Measurements from ENCODE around the gene GLRA1.
"Not testable (repeated sequence)": the region's sequence is repeated elsewhere in the genome, so short reads cannot be mapped to it uniquely, and the experiment has no call there.

Gene GLRA1

DNA sequence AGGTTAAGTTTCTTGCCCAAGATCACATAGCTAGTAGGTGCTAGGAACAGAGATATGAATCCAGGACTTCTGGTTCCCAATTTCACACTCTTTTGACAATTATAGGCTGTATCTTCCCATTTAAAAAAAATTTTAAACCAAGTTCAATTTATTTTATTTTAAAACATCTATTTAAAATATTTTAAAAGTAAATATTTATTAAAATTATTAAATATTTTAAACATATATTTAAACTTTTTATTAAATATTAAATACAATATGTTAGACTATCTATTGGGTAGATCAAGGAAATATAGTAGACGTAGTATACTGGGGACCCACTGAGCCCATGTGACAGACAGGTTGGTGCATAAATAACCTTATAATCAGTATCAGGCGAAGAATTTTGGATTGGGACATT, 54.8 kb downstream of the GLRA1 start:
- Mint-ChIP-seq H3K4me1 (no peaks in the 10 kb centered on the region), H3K27ac (no peak overlapping the region), H3K9me3 (peaks cover 4% of the 10 kb centered on the region), H3K27me3 (ENCODE audit: low read depth) (no peaks in the 10 kb centered on the region), H3K4me3 (no peak overlapping the region), H3K36me3 (ENCODE audit: low read depth) (no peaks in the 10 kb centered on the region)
- TF ChIP-seq CTCF (IDR thresholded peaks at IDR 0.05; ENCODE audit: unreplicated experiment in 3 of 3) = no peak

GRCh38 chr5:151868451-151868850, 56.2 kb downstream of the GLRA1 start:
- Mint-ChIP-seq H3K27ac (no peak overlapping the region), H3K27me3 (ENCODE audit: low read depth) (peaks cover 5% of the 10 kb centered on the region), H3K4me1 (no peaks in the 10 kb centered on the region), H3K9me3 (no peaks in the 10 kb centered on the region), H3K4me3 (no peak overlapping the region), H3K36me3 (ENCODE audit: low read depth) (no peaks in the 10 kb centered on the region)
- TF ChIP-seq CTCF (IDR thresholded peaks at IDR 0.05; ENCODE audit: unreplicated experiment in 3 of 3) = no peak

GRCh38 chr5:151864061-151864748, 60.4 kb downstream of the GLRA1 start:
- Mint-ChIP-seq H3K36me3 (ENCODE audit: low read depth) (no peaks in the 10 kb centered on the region), H3K27ac (no peak overlapping the region), H3K27me3 (ENCODE audit: low read depth) (peaks cover 5% of the 10 kb centered on the region), H3K9me3 (no peaks in the 10 kb centered on the region), H3K4me1 (no peaks in the 10 kb centered on the region), H3K4me3 (no peak overlapping the region)
- TF ChIP-seq CTCF (IDR thresholded peaks at IDR 0.05; ENCODE audit: unreplicated experiment in 3 of 3) = no peak

GRCh38 chr5:151863566-151863965, 61.1 kb downstream of the GLRA1 start:
- H3K27me3 Mint-ChIP-seq (ENCODE audit: low read depth) = peaks cover 5% of the 10 kb centered on the region
- no peak overlapping the region for H3K27ac Mint-ChIP-seq
- no peaks in the 10 kb centered on the region for H3K36me3 Mint-ChIP-seq (ENCODE audit: low read depth)
- no peak for TF ChIP-seq CTCF (IDR thresholded peaks at IDR 0.05; ENCODE audit: unreplicated experiment in 3 of 3)
- no peak overlapping the region for H3K4me3 Mint-ChIP-seq
- no peaks in the 10 kb centered on the region for H3K4me1 Mint-ChIP-seq
- no peaks in the 10 kb centered on the region for H3K9me3 Mint-ChIP-seq

DNA sequence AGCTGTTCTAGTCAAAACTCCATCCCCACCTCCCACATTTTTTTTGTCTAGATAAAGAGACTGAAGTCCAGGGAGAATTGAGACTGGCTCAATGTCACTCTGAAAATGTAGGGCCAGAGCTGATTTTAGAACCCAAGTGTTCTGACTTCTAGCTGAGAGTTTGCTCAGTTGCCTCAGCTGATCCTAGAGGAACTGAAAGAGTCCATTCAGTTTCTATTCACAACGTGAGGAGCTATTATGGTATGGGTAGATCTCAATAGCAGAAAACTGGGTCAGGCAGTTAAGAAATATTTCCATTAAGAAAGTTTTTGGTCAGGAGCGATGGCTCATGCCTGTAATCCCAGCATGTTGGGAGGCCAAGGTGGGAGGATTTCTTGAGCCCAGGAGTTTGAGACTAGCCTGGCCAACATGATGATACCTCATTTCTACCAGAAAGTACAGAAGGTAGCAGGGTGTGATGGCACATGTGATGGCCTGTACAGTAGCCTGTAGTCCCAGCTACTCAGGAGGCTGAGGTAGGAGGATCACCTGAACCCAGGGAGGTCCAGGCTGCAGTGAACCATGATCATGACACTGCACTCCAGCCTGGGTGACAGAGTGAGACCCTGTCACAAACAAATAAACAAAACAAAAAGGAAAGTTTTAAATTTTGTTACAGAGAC, 61.7 kb downstream of the GLRA1 start:
- H3K9me3 Mint-ChIP-seq = no peaks in the 10 kb centered on the region
- H3K36me3 Mint-ChIP-seq (ENCODE audit: low read depth) = no peaks in the 10 kb centered on the region
- H3K4me3 Mint-ChIP-seq = no peak overlapping the region
- TF ChIP-seq CTCF (IDR thresholded peaks at IDR 0.05; ENCODE audit: unreplicated experiment in 3 of 3) = no peak
- H3K4me1 Mint-ChIP-seq = no peaks in the 10 kb centered on the region
- H3K27ac Mint-ChIP-seq = no peak overlapping the region
- peaks cover 5% of the 10 kb centered on the region for H3K27me3 Mint-ChIP-seq (ENCODE audit: low read depth)

DNA sequence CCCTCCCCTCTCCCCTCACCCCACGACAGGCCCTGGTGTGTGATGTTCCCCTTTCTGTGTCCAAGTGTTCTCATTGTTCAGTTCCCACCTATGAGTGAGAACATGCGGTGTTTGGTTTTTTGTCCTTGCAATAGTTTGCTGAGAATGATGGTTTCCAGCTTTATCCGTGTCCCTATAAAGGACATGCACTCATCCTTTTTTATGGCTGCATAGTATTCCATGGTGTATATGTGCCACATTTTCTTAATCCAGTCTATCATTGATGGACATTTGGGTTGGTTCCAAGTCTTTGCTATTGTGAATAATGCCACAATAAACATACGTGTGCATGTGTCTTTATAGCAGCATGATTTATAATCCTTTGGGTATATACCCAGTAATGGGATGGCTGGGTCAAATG, 63.8 kb downstream of the GLRA1 start:
- H3K27me3 Mint-ChIP-seq (ENCODE audit: low read depth); H3K36me3 Mint-ChIP-seq (ENCODE audit: low read depth); H3K4me1 Mint-ChIP-seq; H3K9me3 Mint-ChIP-seq; H3K4me3 Mint-ChIP-seq; H3K27ac Mint-ChIP-seq: not testable (repeated sequence)
